ENCODE data around the gene SNTG2.
A peak's percentile ranks its signal among the peaks of the same experiment; 100 is the strongest.

SNTG2 gene

DNA sequence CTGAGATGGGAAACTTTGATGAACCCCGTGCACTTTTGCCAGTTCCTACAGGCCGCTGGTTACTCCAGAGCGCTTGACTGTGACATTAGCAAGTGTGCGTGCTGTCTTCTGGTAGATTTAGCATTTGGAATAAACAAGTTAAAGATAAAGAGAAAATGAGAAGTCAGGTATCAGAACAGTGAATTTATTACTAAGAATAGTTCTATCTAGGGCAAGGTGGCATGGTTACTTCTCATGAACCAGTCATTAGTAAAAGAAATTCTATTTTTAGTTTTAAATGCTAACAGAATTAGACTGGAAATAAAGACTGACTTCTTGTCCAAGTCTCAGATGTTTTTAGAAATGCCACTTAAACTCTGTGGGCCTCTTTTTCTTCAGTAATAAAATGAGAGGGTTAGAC lies 258.6 kb downstream of the SNTG2 start:
- H3K4me1 Mint-ChIP-seq = no peaks in the 10 kb centered on the region
- no peak overlapping the region for H3K27ac Mint-ChIP-seq
- TF ChIP-seq, protein P1, sequence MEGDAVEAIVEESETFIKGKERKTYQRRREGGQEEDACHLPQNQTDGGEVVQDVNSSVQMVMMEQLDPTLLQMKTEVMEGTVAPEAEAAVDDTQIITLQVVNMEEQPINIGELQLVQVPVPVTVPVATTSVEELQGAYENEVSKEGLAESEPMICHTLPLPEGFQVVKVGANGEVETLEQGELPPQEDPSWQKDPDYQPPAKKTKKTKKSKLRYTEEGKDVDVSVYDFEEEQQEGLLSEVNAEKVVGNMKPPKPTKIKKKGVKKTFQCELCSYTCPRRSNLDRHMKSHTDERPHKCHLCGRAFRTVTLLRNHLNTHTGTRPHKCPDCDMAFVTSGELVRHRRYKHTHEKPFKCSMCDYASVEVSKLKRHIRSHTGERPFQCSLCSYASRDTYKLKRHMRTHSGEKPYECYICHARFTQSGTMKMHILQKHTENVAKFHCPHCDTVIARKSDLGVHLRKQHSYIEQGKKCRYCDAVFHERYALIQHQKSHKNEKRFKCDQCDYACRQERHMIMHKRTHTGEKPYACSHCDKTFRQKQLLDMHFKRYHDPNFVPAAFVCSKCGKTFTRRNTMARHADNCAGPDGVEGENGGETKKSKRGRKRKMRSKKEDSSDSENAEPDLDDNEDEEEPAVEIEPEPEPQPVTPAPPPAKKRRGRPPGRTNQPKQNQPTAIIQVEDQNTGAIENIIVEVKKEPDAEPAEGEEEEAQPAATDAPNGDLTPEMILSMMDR (IDR thresholded peaks at IDR 0.05; ENCODE audit: unreplicated experiment in 3 of 3) = no peak
- peaks cover 16% of the 10 kb centered on the region for H3K9me3 Mint-ChIP-seq
- peaks cover 8% of the 10 kb centered on the region for H3K36me3 Mint-ChIP-seq (ENCODE audit: low read depth)
- peaks cover 5% of the 10 kb centered on the region for H3K27me3 Mint-ChIP-seq (ENCODE audit: low read depth)
- no peak overlapping the region for H3K4me3 Mint-ChIP-seq

DNA sequence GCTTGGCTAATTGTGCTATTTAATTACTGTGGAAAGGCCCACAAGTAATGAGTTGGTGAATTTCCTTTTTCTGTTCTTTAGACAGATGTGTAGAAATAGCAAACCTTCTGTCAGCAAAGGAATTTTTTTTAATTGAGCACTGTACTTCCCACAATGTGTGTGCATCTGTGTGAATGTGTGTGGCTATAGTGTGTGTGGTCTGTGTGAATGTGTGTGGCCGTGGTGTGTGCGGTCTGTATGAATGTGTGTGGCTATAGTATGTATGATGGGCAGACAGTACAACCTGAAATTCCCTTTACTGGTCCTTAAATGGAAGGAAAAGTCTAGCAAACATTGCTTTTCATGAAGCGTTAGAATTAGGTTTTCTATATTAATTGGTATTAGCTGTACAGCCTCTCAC lies 259.1 kb downstream of the SNTG2 start:
- Mint-ChIP-seq H3K27me3 (ENCODE audit: low read depth) (peaks cover 5% of the 10 kb centered on the region), H3K36me3 (ENCODE audit: low read depth) (peaks cover 12% of the 10 kb centered on the region), H3K4me3 (no peak overlapping the region), H3K27ac (no peak overlapping the region), H3K4me1 (no peaks in the 10 kb centered on the region), H3K9me3 (peaks cover 22% of the 10 kb centered on the region)
- TF ChIP-seq, protein P1 (IDR thresholded peaks at IDR 0.05; ENCODE audit: unreplicated experiment in 3 of 3) = no peak

GRCh38 chr2:1210352-1210751 lies 259.7 kb downstream of the SNTG2 start:
- TF ChIP-seq, protein P1 (IDR thresholded peaks at IDR 0.05; ENCODE audit: unreplicated experiment in 3 of 3) = no peak
- Mint-ChIP-seq H3K27ac (no peak overlapping the region), H3K36me3 (ENCODE audit: low read depth) (peaks cover 12% of the 10 kb centered on the region), H3K27me3 (ENCODE audit: low read depth) (peaks cover 5% of the 10 kb centered on the region), H3K4me1 (no peaks in the 10 kb centered on the region), H3K9me3 (peaks cover 26% of the 10 kb centered on the region), H3K4me3 (no peak overlapping the region)

DNA sequence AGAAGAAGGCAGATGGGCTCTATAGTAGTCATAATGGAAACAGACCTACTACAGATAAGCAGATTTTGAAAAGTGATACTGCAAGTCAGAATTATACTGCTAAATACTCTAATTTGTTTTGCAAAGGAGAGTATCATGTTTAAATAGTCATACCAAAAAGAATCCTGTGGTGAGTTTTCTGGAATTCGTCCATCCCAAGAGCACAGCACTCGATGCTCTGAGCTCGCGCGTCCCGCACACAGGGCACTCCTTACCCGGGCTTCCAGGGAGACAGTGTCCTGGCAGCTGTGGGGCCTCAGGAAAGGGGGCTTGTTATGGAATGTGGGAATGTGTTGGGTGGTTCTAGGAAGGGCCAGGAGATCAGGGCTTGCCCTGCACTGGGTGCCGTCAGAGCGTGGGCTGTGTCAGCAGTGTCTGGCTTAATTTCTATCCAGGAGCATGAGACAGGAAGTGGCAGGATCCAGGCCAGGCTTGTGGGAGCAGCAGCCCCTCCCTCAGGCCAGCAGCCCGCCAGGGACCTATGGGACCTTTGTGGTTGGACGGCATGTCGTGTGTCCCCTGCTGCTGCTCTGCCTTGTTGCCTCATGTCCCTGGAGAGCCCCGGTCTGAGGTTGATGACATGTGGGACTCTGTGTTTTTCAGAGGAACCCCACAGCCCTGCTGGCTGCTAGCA lies 269.4 kb downstream of the SNTG2 start:
- H3K4me1 Mint-ChIP-seq = peaks cover 17% of the 10 kb centered on the region
- peak overlapping the region in 1 of 3 experiments; percentile 70 for H3K27ac Mint-ChIP-seq
- H3K9me3 Mint-ChIP-seq = peaks cover 9% of the 10 kb centered on the region
- H3K4me3 Mint-ChIP-seq = peak overlapping the region in 1 of 3 experiments; percentile 11
- H3K27me3 Mint-ChIP-seq (ENCODE audit: low read depth) = peaks cover 19% of the 10 kb centered on the region
- TF ChIP-seq, protein P1 (IDR thresholded peaks at IDR 0.05; ENCODE audit: unreplicated experiment in 3 of 3) = no peak
- H3K36me3 Mint-ChIP-seq (ENCODE audit: low read depth) = no peaks in the 10 kb centered on the region

- peaks cover 21% of the 10 kb centered on the region for H3K4me1 Mint-ChIP-seq
- no peak overlapping the region for H3K4me3 Mint-ChIP-seq
- H3K27me3 Mint-ChIP-seq (ENCODE audit: low read depth) = peaks cover 19% of the 10 kb centered on the region
- no peaks in the 10 kb centered on the region for H3K36me3 Mint-ChIP-seq (ENCODE audit: low read depth)
- H3K9me3 Mint-ChIP-seq = peaks cover 2% of the 10 kb centered on the region
- TF ChIP-seq, protein P1 (IDR thresholded peaks at IDR 0.05; ENCODE audit: unreplicated experiment in 3 of 3) = no peak
- peak overlapping the region in 1 of 3 experiments; percentile 10 for H3K27ac Mint-ChIP-seq
Measured at GRCh38 chr2:1222056-1222455, 271.4 kb downstream of the SNTG2 start.

DNA sequence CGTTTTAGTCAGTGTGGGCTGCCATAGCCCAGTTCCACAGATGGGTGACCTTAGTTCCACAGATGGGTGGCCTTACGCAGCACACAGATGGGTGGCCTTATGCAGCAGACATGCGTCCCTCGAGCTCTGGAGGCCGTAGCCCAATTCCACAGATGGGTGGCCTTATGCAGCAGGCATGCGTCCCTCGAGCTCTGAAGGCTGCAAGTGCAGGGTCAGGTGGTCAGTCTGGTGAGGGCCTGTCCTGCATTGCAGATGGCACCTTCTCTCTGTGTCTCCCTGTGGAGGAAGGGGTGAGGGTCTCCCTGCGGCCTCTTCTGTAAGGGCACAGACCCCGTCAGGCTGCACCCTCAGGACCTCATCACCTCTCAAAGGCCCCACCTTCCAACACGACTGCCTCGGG lies 273.1 kb downstream of the SNTG2 start:
- Mint-ChIP-seq H3K27me3 (ENCODE audit: low read depth) (peaks cover 25% of the 10 kb centered on the region), H3K27ac (no peak overlapping the region), H3K9me3 (peaks cover 2% of the 10 kb centered on the region), H3K36me3 (ENCODE audit: low read depth) (no peaks in the 10 kb centered on the region), H3K4me1 (peaks cover 35% of the 10 kb centered on the region), H3K4me3 (no peak overlapping the region)
- TF ChIP-seq, protein P1 (IDR thresholded peaks at IDR 0.05; ENCODE audit: unreplicated experiment in 3 of 3) = no peak

All from nephron (organoid).